ENCODE data around the gene GTF2E1. TPM values are rescaled to one million over a fixed set of nuclear protein-coding genes. Genes with fewer than 3 reads are reported as not detected.

GTF2E1 gene
- total RNA-seq, 2 experiments from 2014 or later, result 14.8 to 40.8 TPM

- Histone ChIP-seq H3K9me2 (ENCODE audit: insufficient read depth, low read length) (no peaks in the 10 kb centered on the region), H3K9me3 (ENCODE audit: low read length) (no peaks in the 10 kb centered on the region), H3K36me3 (ENCODE audit: insufficient read depth, low read length) (peaks cover 15% of the 10 kb centered on the region; the same call in 1 of the 2 replicates), H3K27ac (ENCODE audit: low read depth, low read length, poor library complexity, severe bottlenecking) (peak overlapping the region; percentile 86), H3K79me2 (ENCODE audit: insufficient read depth, low read depth, low read length) (peaks cover 47% of the 10 kb centered on the region), H4K20me1 (ENCODE audit: insufficient read depth, low read length) (no peaks in the 10 kb centered on the region), H3K4me3 (ENCODE audit: low read depth, low read length, poor library complexity, severe bottlenecking) (peak overlapping the region; percentile 99), H3K4me2 (ENCODE audit: low read length) (peak overlapping the region; percentile 82), H2AFZ (ENCODE audit: low read length) (peak overlapping the region; percentile 67), H3K4me1 (ENCODE audit: insufficient read depth, low read length, poor library complexity, severe bottlenecking) (peaks cover 25% of the 10 kb centered on the region)
- CTCF ChIA-PET (ENCODE audit: unreplicated experiment), result interaction anchor here (1.6 kb wide), 1 partner anchor 24 kb away, joined by 4 read pairs; no protein-coding TSS in a partner anchor
- intact Hi-C loops (cut with micrococcal nuclease; ENCODE audit: unreplicated experiment), result loop anchor here (5.0 kb wide), 3 partner anchors 56 to 394 kb away; partner anchors contain the start of genes LRRC58 and STXBP5L
- DNase-seq (ENCODE audit: low spot score), result peak; percentile 7
- no peak for TF ChIP-seq EZH2phosphoT487 (IDR thresholded peaks at IDR 0.05; ENCODE audit: borderline replicate concordance, low read depth, low read length)
- POLR2A ChIA-PET, result interaction anchor here (0.7 to 2.5 kb wide), 14 partner anchors 10 to 649 kb away, joined by 3 to 9 read pairs (median 4); partner anchors contain the start of genes NDUFB4 and STXBP5L
- BruUV-seq (replicated peaks), result no TSS peak
These were observed 1.2 kb upstream of the GTF2E1 start for GRCh38 chr3:120741320-120741719.

- Histone ChIP-seq H3K4me2 (ENCODE audit: low read length) (peak overlapping the region; percentile 82), H3K79me2 (ENCODE audit: insufficient read depth, low read depth, low read length) (peaks cover 52% of the 10 kb centered on the region), H3K4me3 (ENCODE audit: low read depth, low read length, poor library complexity, severe bottlenecking) (peak overlapping the region; percentile 99), H3K27ac (ENCODE audit: low read depth, low read length, poor library complexity, severe bottlenecking) (peak overlapping the region; percentile 86), H3K9me3 (ENCODE audit: low read length) (no peaks in the 10 kb centered on the region), H3K36me3 (ENCODE audit: insufficient read depth, low read length) (peaks cover 20% of the 10 kb centered on the region; the same call in 1 of the 2 replicates), H3K9me2 (ENCODE audit: insufficient read depth, low read length) (no peaks in the 10 kb centered on the region), H4K20me1 (ENCODE audit: insufficient read depth, low read length) (no peaks in the 10 kb centered on the region), H3K4me1 (ENCODE audit: insufficient read depth, low read length, poor library complexity, severe bottlenecking) (peaks cover 25% of the 10 kb centered on the region), H2AFZ (ENCODE audit: low read length) (peak overlapping the region; percentile 67)
- no peak for DNase-seq (ENCODE audit: low spot score)
- ChIA-PET POLR2A (interaction anchor here (0.7 to 2.5 kb wide), 18 partner anchors 10 to 649 kb away, joined by 3 to 9 read pairs (median 4); partner anchors contain the start of genes NDUFB4 and STXBP5L), CTCF (ENCODE audit: unreplicated experiment) (interaction anchor here (0.5 to 1.6 kb wide), 2 partner anchors 24 to 374 kb away, joined by 3 to 4 read pairs; no protein-coding TSS in a partner anchor)
- intact Hi-C loops (cut with micrococcal nuclease; ENCODE audit: unreplicated experiment), result loop anchor here (2.0 to 5.0 kb wide), 4 partner anchors 55 to 647 kb away; partner anchors contain the start of genes GSK3B, LRRC58 and STXBP5L
- TF ChIP-seq EZH2phosphoT487 (IDR thresholded peaks at IDR 0.05; ENCODE audit: borderline replicate concordance, low read depth, low read length), result no peak
- TF ChIP-seq, protein P1, sequence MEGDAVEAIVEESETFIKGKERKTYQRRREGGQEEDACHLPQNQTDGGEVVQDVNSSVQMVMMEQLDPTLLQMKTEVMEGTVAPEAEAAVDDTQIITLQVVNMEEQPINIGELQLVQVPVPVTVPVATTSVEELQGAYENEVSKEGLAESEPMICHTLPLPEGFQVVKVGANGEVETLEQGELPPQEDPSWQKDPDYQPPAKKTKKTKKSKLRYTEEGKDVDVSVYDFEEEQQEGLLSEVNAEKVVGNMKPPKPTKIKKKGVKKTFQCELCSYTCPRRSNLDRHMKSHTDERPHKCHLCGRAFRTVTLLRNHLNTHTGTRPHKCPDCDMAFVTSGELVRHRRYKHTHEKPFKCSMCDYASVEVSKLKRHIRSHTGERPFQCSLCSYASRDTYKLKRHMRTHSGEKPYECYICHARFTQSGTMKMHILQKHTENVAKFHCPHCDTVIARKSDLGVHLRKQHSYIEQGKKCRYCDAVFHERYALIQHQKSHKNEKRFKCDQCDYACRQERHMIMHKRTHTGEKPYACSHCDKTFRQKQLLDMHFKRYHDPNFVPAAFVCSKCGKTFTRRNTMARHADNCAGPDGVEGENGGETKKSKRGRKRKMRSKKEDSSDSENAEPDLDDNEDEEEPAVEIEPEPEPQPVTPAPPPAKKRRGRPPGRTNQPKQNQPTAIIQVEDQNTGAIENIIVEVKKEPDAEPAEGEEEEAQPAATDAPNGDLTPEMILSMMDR (conservative IDR thresholded peaks at IDR 0.05; ENCODE audit: low read length), result no peak
- BruUV-seq (replicated peaks), result TSS peak; percentile 80
These were observed 727 bp upstream of the GTF2E1 start for GRCh38 chr3:120741837-120742197.

GRCh38 chr3:120742849-120743365 is 363 bp downstream of the GTF2E1 start:
- peak overlapping the region; percentile 67 for H2AFZ ChIP-seq (ENCODE audit: low read length)

More at GRCh38 chr3:120742849-120743365, 363 bp downstream of the GTF2E1 start:
- TSS peak; percentile 88 for BruUV-seq (replicated peaks)
- Histone ChIP-seq H3K4me1 (ENCODE audit: insufficient read depth, low read length, poor library complexity, severe bottlenecking) (peaks cover 25% of the 10 kb centered on the region), H4K20me1 (ENCODE audit: insufficient read depth, low read length) (no peaks in the 10 kb centered on the region), H3K9me2 (ENCODE audit: insufficient read depth, low read length) (no peaks in the 10 kb centered on the region), H3K79me2 (ENCODE audit: insufficient read depth, low read depth, low read length) (peaks cover 58% of the 10 kb centered on the region), H3K27ac (ENCODE audit: low read depth, low read length, poor library complexity, severe bottlenecking) (peak overlapping the region; percentile 86), H3K36me3 (ENCODE audit: insufficient read depth, low read length) (peaks cover 15% of the 10 kb centered on the region; the same call in 1 of the 2 replicates), H3K4me2 (ENCODE audit: low read length) (peak overlapping the region; percentile 98), H3K9me3 (ENCODE audit: low read length) (no peaks in the 10 kb centered on the region), H3K4me3 (ENCODE audit: low read depth, low read length, poor library complexity, severe bottlenecking) (peak overlapping the region; percentile 99)
- intact Hi-C loops (cut with micrococcal nuclease; ENCODE audit: unreplicated experiment), result loop anchor here (2.0 to 5.0 kb wide), 4 partner anchors 54 to 648 kb away; partner anchors contain the start of genes GSK3B, LRRC58 and STXBP5L
- peak; percentile 27 for DNase-seq (ENCODE audit: low spot score)
- CTCF ChIA-PET (ENCODE audit: unreplicated experiment), result interaction anchor here (1.6 kb wide), 1 partner anchor 23 kb away, joined by 4 read pairs; no protein-coding TSS in a partner anchor
- TF ChIP-seq, protein P1 (conservative IDR thresholded peaks at IDR 0.05; ENCODE audit: low read length), result no peak
- no peak for TF ChIP-seq EZH2phosphoT487 (IDR thresholded peaks at IDR 0.05; ENCODE audit: borderline replicate concordance, low read depth, low read length)
- POLR2A ChIA-PET, result interaction anchor here (0.6 to 2.4 kb wide), 7 partner anchors 11 to 274 kb away, joined by 3 to 9 read pairs (median 6); no protein-coding TSS in a partner anchor

All from OCI-LY7 (cell line).